AG09309 (cell line): ENCODE results near the gene TMIGD2.

Experiments used
- DNase-seq: peaks from one replicate; pipeline ENCODE4 v3.0.0-alpha.2; 2010; ENCODE audit warnings: low read depth
- H3K4me3 ChIP-seq: 2 replicates; pipeline ENCODE4 v1.5.1; 2011; ENCODE audit warnings: mild to moderate bottlenecking, low read depth, low read length, moderate library complexity; ENCODE audit not compliant: control insufficient read depth
- CTCF ChIP-seq: IDR thresholded peaks from 2 replicates; pipeline ENCODE4 v1.5.1; 2011; ENCODE audit warnings: mild to moderate bottlenecking, low read depth, low read length, inconsistent platforms; ENCODE audit not compliant: insufficient read depth, control insufficient read depth; ENCODE audit errors: missing control alignments

TMIGD2 gene

GRCh38 chr19:4343370-4344307 is 41.5 kb upstream of the TMIGD2 start, which contains the start of gene MPND:
MPND (plus strand) TSS chr19:4343562; CDS start chr19:4343594, 32 bp downstream.
- no peak for DNase-seq
- no peak for TF ChIP-seq CTCF
- peak within 1 kb of the TSS; percentile 85 for H3K4me3 ChIP-seq

- DNase-seq: peak; percentile 100
- TF ChIP-seq CTCF: peak; percentile 43
- peak overlapping the region; percentile 85 for H3K4me3 ChIP-seq
These were observed 40.6 kb upstream of the TMIGD2 start for GRCh38 chr19:4342615-4343369.

- TF ChIP-seq CTCF: no peak
- no peak for DNase-seq
- peak overlapping the region; percentile 56 for H3K4me3 ChIP-seq
These were observed 40.1 kb upstream of the TMIGD2 start for GRCh38 chr19:4342314-4342614.

DNA sequence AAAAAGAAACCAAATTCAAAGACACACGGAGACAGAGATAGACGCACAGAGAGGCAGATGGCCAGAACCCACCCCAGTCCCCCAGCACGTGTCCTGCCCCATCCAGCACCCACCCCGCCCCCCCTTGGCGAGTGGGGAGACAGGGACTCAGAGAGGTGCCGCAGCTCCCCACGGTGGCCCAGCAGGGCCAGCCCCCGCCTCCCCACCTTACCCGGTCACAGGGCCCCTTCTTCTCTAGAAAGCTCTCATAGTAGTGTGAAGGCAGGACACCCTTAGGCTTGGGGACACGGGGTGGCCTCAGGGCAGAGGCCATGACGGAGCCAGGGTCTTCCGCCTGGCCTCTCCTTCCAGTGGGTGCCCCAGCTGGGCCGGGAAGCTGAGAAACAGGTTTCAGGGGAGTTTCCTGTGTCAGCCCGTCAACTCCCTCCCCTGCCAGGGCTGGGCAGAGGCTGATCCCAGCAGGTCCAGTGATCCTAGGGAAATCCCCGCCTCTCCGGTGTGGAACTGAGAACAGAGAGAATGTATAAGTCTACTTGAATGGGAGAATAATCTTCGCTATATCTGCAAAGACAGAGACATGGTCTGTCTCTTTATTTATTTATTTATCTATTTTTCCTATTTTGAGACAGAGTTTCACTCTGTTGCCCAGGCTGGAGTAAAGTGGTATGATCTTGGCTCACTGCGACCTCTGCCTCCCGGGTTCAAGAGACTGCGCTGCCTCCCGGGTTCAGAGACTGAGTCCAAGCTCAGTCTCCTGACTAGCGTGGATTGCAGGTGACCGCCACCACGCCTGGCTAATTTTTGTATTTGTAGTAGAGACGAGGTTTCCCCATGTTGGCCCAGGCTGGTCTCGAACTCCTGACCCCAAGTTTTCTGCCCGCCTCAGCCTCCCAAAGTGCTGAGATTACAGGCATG is 36.5 kb upstream of the TMIGD2 start, which contains the start of gene STAP2:
Gene STAP2, minus strand, starts transcription at position 387 of the 915 bp plus-strand sequence. Its CDS starts 74 bp downstream, at position 313.
- peak within 1 kb of the TSS; percentile 9 for H3K4me3 ChIP-seq
- DNase-seq: no peak
- no peak for TF ChIP-seq CTCF

GRCh38 chr19:4337906-4338440 is 35.8 kb upstream of the TMIGD2 start:
- no peak for TF ChIP-seq CTCF
- peak overlapping the region; percentile 9 for H3K4me3 ChIP-seq
- DNase-seq: no peak

- DNase-seq: no peak
These were observed 32.9 kb upstream of the TMIGD2 start for GRCh38 chr19:4334929-4335570.

More at GRCh38 chr19:4334929-4335570, 32.9 kb upstream of the TMIGD2 start:
- H3K4me3 ChIP-seq: no peak overlapping the region
- no peak for TF ChIP-seq CTCF
